ENCODE data around the gene NSMCE1.

Gene NSMCE1

DNA sequence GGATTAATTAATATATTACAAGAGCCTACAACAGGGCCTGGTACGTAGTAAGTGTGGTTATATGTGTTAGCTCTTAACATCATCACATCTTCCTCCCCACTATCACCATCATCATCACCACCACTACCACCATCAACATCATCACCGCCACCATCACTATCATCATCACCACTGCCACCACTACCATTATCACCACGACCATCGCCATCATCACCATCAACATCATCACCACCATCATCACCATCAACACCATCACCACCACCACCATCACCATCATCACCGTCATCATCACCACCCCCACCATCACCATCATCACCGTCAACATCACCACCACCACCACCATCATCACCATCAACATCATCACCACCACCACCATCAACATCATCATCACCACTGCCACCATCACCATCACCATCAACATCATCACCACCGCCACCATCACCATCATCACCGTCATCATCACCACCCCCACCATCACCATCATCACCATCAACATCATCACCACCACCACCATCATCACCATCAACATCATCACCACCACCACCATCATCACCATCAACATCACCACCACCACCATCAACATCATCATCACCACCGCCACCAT lies 37.4 kb upstream of the NSMCE1 start:
- no peak for ATAC-seq
- TF ChIP-seq ISL1 (CRISPR knock-in tag; IDR thresholded peaks at IDR 0.05), result no peak
- TF ChIP-seq BACH2 (CRISPR knock-in tag; IDR thresholded peaks at IDR 0.05; ENCODE audit: borderline replicate concordance), result no peak
- no peak for TF ChIP-seq ZNF565 (CRISPR knock-in tag; conservative IDR thresholded peaks at IDR 0.05; ENCODE audit: low read depth)
- TF ChIP-seq, protein P1, sequence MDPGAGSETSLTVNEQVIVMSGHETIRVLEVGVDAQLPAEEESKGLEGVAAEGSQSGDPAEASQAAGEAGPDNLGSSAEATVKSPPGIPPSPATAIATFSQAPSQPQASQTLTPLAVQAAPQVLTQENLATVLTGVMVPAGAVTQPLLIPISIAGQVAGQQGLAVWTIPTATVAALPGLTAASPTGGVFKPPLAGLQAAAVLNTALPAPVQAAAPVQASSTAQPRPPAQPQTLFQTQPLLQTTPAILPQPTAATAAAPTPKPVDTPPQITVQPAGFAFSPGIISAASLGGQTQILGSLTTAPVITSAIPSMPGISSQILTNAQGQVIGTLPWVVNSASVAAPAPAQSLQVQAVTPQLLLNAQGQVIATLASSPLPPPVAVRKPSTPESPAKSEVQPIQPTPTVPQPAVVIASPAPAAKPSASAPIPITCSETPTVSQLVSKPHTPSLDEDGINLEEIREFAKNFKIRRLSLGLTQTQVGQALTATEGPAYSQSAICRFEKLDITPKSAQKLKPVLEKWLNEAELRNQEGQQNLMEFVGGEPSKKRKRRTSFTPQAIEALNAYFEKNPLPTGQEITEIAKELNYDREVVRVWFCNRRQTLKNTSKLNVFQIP (CRISPR knock-in tag; IDR thresholded peaks at IDR 0.05; ENCODE audit: borderline replicate concordance, low read depth), result no peak
- TF ChIP-seq, protein P2, sequence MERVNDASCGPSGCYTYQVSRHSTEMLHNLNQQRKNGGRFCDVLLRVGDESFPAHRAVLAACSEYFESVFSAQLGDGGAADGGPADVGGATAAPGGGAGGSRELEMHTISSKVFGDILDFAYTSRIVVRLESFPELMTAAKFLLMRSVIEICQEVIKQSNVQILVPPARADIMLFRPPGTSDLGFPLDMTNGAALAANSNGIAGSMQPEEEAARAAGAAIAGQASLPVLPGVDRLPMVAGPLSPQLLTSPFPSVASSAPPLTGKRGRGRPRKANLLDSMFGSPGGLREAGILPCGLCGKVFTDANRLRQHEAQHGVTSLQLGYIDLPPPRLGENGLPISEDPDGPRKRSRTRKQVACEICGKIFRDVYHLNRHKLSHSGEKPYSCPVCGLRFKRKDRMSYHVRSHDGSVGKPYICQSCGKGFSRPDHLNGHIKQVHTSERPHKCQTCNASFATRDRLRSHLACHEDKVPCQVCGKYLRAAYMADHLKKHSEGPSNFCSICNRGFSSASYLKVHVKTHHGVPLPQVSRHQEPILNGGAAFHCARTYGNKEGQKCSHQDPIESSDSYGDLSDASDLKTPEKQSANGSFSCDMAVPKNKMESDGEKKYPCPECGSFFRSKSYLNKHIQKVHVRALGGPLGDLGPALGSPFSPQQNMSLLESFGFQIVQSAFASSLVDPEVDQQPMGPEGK (CRISPR knock-in tag; IDR thresholded peaks at IDR 0.05; ENCODE audit: borderline replicate concordance), result no peak
- TF ChIP-seq TOX (CRISPR knock-in tag; IDR thresholded peaks at IDR 0.05; ENCODE audit: borderline replicate concordance), result no peak
- no peak for TF ChIP-seq PPARA (CRISPR knock-in tag; IDR thresholded peaks at IDR 0.05; ENCODE audit: borderline replicate concordance)
- TF ChIP-seq, protein P3, sequence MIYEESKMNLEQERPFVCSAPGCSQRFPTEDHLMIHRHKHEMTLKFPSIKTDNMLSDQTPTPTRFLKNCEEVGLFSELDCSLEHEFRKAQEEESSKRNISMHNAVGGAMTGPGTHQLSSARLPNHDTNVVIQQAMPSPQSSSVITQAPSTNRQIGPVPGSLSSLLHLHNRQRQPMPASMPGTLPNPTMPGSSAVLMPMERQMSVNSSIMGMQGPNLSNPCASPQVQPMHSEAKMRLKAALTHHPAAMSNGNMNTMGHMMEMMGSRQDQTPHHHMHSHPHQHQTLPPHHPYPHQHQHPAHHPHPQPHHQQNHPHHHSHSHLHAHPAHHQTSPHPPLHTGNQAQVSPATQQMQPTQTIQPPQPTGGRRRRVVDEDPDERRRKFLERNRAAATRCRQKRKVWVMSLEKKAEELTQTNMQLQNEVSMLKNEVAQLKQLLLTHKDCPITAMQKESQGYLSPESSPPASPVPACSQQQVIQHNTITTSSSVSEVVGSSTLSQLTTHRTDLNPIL (CRISPR knock-in tag; IDR thresholded peaks at IDR 0.05; ENCODE audit: low read depth), result no peak
- TF ChIP-seq, protein P4, sequence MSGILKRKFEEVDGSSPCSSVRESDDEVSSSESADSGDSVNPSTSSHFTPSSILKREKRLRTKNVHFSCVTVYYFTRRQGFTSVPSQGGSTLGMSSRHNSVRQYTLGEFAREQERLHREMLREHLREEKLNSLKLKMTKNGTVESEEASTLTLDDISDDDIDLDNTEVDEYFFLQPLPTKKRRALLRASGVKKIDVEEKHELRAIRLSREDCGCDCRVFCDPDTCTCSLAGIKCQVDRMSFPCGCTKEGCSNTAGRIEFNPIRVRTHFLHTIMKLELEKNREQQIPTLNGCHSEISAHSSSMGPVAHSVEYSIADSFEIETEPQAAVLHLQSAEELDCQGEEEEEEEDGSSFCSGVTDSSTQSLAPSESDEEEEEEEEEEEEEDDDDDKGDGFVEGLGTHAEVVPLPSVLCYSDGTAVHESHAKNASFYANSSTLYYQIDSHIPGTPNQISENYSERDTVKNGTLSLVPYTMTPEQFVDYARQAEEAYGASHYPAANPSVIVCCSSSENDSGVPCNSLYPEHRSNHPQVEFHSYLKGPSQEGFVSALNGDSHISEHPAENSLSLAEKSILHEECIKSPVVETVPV (CRISPR knock-in tag; IDR thresholded peaks at IDR 0.05), result no peak
- no peak for TF ChIP-seq RARB (CRISPR knock-in tag; IDR thresholded peaks at IDR 0.05)
- TF ChIP-seq SNAI2 (CRISPR knock-in tag; IDR thresholded peaks at IDR 0.05), result no peak
- TF ChIP-seq TCF4 (CRISPR knock-in tag; IDR thresholded peaks at IDR 0.05; ENCODE audit: borderline replicate concordance), result no peak
- TF ChIP-seq ZC3H10 (CRISPR knock-in tag; IDR thresholded peaks at IDR 0.05), result no peak
- TF ChIP-seq ZNF8 (CRISPR knock-in tag; IDR thresholded peaks at IDR 0.05), result no peak

DNA sequence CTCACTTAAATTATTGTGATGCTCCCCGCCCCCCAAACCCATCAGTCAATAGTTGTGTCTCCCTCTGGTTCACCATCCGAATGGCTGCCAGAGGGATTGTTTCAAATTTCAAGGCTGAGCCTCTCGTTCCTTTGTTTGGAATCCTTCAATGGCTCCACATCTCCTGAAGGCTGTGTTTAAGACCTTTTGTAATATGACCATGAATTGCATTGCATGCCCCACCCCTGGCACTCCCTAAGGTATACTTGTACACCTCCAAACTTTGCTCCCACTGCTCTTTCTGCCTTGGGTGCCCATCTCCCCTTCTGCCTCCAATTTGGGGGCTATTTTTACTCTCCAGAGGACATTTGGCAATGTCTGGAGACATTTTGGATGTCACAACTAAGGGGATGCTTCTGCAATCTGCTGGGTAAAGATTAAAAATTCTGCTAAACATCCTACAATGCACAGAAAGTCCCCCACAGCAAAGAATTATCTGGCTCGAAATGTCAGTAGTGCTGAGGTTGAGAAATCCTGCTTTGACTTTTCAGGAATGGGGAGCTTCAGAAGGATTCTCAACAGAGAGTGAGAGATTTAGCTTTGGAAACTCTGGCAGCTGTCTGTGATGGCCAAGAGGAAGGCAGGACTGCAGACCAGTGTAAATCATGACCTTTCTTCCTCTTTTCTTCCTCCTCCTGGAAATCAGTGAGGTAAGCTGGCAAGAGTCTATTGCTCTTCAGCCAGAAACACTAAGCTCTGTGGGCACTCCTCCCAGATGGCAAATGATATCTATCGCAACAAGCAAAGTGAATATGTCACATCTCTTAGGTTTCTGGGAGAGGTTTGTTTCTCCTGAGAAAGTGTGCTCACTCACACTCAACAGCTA lies 36.5 kb upstream of the NSMCE1 start:
- TF ChIP-seq, protein P5, sequence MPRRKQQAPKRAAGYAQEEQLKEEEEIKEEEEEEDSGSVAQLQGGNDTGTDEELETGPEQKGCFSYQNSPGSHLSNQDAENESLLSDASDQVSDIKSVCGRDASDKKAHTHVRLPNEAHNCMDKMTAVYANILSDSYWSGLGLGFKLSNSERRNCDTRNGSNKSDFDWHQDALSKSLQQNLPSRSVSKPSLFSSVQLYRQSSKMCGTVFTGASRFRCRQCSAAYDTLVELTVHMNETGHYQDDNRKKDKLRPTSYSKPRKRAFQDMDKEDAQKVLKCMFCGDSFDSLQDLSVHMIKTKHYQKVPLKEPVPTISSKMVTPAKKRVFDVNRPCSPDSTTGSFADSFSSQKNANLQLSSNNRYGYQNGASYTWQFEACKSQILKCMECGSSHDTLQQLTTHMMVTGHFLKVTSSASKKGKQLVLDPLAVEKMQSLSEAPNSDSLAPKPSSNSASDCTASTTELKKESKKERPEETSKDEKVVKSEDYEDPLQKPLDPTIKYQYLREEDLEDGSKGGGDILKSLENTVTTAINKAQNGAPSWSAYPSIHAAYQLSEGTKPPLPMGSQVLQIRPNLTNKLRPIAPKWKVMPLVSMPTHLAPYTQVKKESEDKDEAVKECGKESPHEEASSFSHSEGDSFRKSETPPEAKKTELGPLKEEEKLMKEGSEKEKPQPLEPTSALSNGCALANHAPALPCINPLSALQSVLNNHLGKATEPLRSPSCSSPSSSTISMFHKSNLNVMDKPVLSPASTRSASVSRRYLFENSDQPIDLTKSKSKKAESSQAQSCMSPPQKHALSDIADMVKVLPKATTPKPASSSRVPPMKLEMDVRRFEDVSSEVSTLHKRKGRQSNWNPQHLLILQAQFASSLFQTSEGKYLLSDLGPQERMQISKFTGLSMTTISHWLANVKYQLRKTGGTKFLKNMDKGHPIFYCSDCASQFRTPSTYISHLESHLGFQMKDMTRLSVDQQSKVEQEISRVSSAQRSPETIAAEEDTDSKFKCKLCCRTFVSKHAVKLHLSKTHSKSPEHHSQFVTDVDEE (CRISPR knock-in tag; IDR thresholded peaks at IDR 0.05), result no peak
- TF ChIP-seq ZNF70 (CRISPR knock-in tag; IDR thresholded peaks at IDR 0.05) (peak; percentile 86), ZC3H10 (CRISPR knock-in tag; IDR thresholded peaks at IDR 0.05) (no peak)
- ATAC-seq, result no peak

DNA sequence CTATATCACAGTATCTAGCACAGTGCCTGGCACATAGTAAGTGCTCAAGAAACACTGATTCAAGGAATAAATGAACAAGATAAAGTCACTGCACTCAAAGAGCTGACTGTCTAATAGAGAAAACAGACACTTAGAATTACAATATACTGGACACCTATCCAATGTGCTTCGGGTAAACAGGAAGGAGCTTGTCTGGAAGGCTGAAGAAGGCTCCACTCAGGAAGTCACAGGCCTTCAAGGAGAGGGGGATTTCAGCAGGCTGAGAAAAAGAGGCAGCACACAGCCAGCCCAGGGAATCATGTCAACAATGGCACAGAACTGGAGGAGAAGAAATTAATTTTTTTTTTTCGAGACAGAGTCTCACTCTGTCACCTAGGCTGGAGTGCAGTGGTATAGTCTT lies 35.5 kb upstream of the NSMCE1 start:
- no peak for ATAC-seq
- TF ChIP-seq ARNTL (CRISPR knock-in tag; IDR thresholded peaks at IDR 0.05; ENCODE audit: borderline replicate concordance, low read depth), result no peak
- TF ChIP-seq SNAI2 (CRISPR knock-in tag; IDR thresholded peaks at IDR 0.05), result no peak
- TF ChIP-seq, protein P5 (CRISPR knock-in tag; IDR thresholded peaks at IDR 0.05), result no peak
- no peak for TF ChIP-seq ZNF8 (CRISPR knock-in tag; IDR thresholded peaks at IDR 0.05)
- TF ChIP-seq TOX (CRISPR knock-in tag; IDR thresholded peaks at IDR 0.05; ENCODE audit: borderline replicate concordance), result no peak
- TF ChIP-seq, protein P4 (CRISPR knock-in tag; IDR thresholded peaks at IDR 0.05), result no peak
- TF ChIP-seq TCF4 (CRISPR knock-in tag; IDR thresholded peaks at IDR 0.05; ENCODE audit: borderline replicate concordance), result no peak
- no peak for TF ChIP-seq ZC3H10 (CRISPR knock-in tag; IDR thresholded peaks at IDR 0.05)
- no peak for TF ChIP-seq OSR1 (CRISPR knock-in tag; IDR thresholded peaks at IDR 0.05)
- no peak for TF ChIP-seq ZFP30 (CRISPR knock-in tag; IDR thresholded peaks at IDR 0.05)
- TF ChIP-seq, protein P3 (CRISPR knock-in tag; IDR thresholded peaks at IDR 0.05; ENCODE audit: low read depth), result no peak
- no peak for TF ChIP-seq BACH2 (CRISPR knock-in tag; IDR thresholded peaks at IDR 0.05; ENCODE audit: borderline replicate concordance)

All from SK-N-SH treated with all-trans-retinoic acid at 6 μM for 48 hours (cell line).